ENCODE measurements around the gene SLIT1. TPM values are rescaled to one million over a fixed set of nuclear protein-coding genes. Genes with fewer than 3 reads are reported as not detected.

SLIT1 gene
- total RNA-seq, 2 donors from 2014 or later = 0.78 to 0.99 TPM

DNA sequence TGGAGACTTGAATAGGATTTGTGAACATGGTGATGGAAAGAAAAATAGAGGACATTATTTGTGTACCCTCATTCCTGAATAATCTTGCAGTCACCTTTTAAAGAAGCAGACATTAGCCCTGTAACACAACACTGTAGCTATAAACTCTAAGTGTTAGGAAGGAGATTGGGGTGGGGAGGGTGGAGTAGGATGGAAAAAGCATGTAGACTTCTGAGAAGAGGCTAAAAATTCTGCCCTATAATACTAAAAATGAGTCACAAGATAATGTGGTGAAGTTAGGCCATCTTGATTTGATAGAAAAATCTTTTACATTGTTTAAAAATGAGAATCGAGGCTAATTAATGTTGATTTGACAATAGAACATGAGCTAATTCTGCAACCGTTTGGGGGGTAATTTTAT, 224.9 kb downstream of the SLIT1 start:
- H3K27ac ChIP-seq = no peak overlapping the region
- no peaks in the 10 kb centered on the region for H3K4me1 ChIP-seq
- H3K9me3 ChIP-seq = no peaks in the 10 kb centered on the region
- H3K36me3 ChIP-seq (replicated peaks in 1 of 2; ENCODE audit: insufficient read depth in 1 of 2, low read depth in 2 of 2) = peaks cover 0 to under 1% of the 10 kb centered on the region in 2 donors
- ATAC-seq = no peak
- DNase-seq = no peak
- WGBS, 2 donors = 88 to 93% methylated on average over 2 of the region's 2 CpGs
- no peak for TF ChIP-seq POLR2A (IDR thresholded peaks at IDR 0.05)
- TF ChIP-seq, protein P1, sequence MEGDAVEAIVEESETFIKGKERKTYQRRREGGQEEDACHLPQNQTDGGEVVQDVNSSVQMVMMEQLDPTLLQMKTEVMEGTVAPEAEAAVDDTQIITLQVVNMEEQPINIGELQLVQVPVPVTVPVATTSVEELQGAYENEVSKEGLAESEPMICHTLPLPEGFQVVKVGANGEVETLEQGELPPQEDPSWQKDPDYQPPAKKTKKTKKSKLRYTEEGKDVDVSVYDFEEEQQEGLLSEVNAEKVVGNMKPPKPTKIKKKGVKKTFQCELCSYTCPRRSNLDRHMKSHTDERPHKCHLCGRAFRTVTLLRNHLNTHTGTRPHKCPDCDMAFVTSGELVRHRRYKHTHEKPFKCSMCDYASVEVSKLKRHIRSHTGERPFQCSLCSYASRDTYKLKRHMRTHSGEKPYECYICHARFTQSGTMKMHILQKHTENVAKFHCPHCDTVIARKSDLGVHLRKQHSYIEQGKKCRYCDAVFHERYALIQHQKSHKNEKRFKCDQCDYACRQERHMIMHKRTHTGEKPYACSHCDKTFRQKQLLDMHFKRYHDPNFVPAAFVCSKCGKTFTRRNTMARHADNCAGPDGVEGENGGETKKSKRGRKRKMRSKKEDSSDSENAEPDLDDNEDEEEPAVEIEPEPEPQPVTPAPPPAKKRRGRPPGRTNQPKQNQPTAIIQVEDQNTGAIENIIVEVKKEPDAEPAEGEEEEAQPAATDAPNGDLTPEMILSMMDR (IDR thresholded peaks at IDR 0.05) = no peak
- H3K4me3 ChIP-seq = no peak overlapping the region
- H3K27me3 ChIP-seq = no peaks in the 10 kb centered on the region
- intact Hi-C loops (cut with DNase I) = no loop called here

DNA sequence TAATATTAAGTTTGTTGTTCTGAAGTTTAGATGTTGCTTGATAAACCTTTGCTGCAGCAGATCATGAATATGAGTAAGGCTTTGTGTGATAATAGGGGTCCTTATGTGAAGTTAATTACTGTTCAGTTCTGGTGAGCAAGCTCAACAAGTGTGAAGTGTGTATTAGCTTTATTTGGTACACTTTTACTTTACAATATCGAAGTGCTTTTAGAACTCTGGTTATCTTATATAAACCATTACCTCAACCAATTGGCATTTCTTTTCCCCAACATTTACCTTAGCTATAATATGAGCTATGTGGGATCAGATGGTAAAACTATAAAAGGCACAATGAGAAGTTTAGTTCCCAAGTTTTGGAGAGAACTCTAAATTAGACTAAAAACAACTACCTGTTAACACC, 226.0 kb downstream of the SLIT1 start:
- no peak for DNase-seq
- TF ChIP-seq, protein P1 (IDR thresholded peaks at IDR 0.05) = no peak
- no peak for TF ChIP-seq POLR2A (IDR thresholded peaks at IDR 0.05)
- intact Hi-C loops (cut with DNase I) = no loop called here
- no peak overlapping the region for H3K27ac ChIP-seq
- H3K9me3 ChIP-seq = no peaks in the 10 kb centered on the region
- ATAC-seq = no peak
- no peak overlapping the region for H3K4me3 ChIP-seq
- no peaks in the 10 kb centered on the region for H3K27me3 ChIP-seq
- peaks cover 8 to 12% of the 10 kb centered on the region in 2 donors for H3K36me3 ChIP-seq (replicated peaks in 1 of 2; ENCODE audit: insufficient read depth in 1 of 2, low read depth in 2 of 2)
- 31 to 43% methylated on average over 1 of the region's 1 CpG for WGBS, 2 donors
- H3K4me1 ChIP-seq = no peaks in the 10 kb centered on the region

DNA sequence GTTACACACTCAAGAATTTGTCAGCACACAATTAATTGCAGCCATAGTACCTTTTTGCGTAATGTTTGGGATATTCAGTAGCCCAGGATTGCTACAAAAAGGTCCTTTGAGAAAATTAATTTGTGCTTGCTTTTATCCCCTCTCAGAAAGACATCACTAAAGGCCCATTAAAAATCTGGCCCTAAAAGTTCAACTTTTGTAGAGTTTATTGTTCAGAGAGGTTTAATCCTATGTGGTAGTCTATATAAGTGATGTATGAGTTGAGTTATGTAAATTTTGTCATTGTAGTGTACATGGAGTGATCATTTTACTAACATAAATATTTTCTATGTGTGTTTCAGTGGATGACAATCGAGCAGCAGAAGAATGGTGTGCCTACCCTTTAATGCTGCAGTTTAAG, 227.7 kb downstream of the SLIT1 start:
- Histone ChIP-seq H3K4me1 (no peaks in the 10 kb centered on the region), H3K27ac (no peak overlapping the region), H3K27me3 (no peaks in the 10 kb centered on the region), H3K4me3 (no peak overlapping the region), H3K9me3 (no peaks in the 10 kb centered on the region), H3K36me3 (replicated peaks in 1 of 2; ENCODE audit: insufficient read depth in 1 of 2, low read depth in 2 of 2) (peaks cover 8 to 12% of the 10 kb centered on the region in 2 donors)
- DNase-seq (no peak), ATAC-seq (no peak)
- intact Hi-C loops (cut with DNase I) = no loop called here
- TF ChIP-seq, protein P1 (IDR thresholded peaks at IDR 0.05) = no peak
- TF ChIP-seq POLR2A (IDR thresholded peaks at IDR 0.05) = no peak
- 87 to 95% methylated on average over 2 of the region's 2 CpGs for WGBS, 2 donors

DNA sequence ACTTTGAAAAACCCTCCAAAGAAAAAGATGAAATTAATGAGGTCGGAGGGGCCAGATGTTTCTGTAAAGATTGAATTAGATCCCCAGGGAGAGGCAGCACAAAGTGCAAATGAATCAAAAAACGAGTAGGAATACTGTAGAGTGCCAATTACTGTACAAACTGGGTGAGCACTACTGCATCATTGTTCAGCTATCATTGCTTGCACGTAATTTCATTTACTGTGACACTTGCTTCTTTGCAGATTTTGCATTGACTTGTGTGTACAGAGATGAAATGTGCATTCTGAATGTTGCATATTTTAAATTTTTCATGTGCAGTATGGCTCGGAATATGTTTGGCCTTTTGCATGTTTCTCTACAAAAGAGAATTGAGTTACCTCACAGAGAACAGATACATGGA, 230.0 kb downstream of the SLIT1 start:
- no peak for TF ChIP-seq POLR2A (IDR thresholded peaks at IDR 0.05)
- TF ChIP-seq, protein P1 (IDR thresholded peaks at IDR 0.05) = no peak
- no peaks in the 10 kb centered on the region for H3K4me1 ChIP-seq
- ATAC-seq (no peak), DNase-seq (no peak)
- no peak overlapping the region for H3K4me3 ChIP-seq
- intact Hi-C loops (cut with DNase I) = no loop called here
- no peaks in the 10 kb centered on the region for H3K9me3 ChIP-seq
- H3K36me3 ChIP-seq (replicated peaks in 1 of 2; ENCODE audit: insufficient read depth in 1 of 2, low read depth in 2 of 2) = peaks cover 8 to 12% of the 10 kb centered on the region in 2 donors
- no peaks in the 10 kb centered on the region for H3K27me3 ChIP-seq
- 75 to 87% methylated on average over 4 of the region's 4 CpGs for WGBS, 2 donors
- H3K27ac ChIP-seq = no peak overlapping the region

DNA sequence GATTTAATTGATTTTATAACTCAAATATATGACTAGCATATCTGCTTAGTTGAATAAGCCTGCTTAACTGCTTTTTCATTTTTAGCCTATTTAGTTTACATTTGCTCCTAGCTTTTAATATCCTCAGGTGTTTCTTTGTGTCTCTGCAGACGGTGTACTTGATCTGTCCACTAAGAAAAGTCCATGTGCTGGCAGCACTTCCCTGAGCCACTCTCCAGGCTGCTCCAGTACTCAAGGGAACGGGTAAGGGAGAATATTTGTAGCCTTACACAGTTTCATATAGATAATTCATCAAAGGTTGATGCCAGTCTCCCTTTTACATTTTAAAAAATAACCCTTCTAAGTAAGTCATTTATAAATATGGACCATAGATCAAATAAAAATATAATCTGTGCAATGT, 233.8 kb downstream of the SLIT1 start:
- no peak for TF ChIP-seq POLR2A (IDR thresholded peaks at IDR 0.05)
- TF ChIP-seq, protein P1 (IDR thresholded peaks at IDR 0.05) = no peak
- DNase-seq (no peak), ATAC-seq (no peak)
- peaks cover 4% of the 10 kb centered on the region for H3K4me1 ChIP-seq
- intact Hi-C loops (cut with DNase I) = no loop called here
- H3K9me3 ChIP-seq = no peaks in the 10 kb centered on the region
- peaks cover 8 to 16% of the 10 kb centered on the region in 2 donors for H3K36me3 ChIP-seq (replicated peaks in 1 of 2; ENCODE audit: insufficient read depth in 1 of 2, low read depth in 2 of 2)
- 97 to 100% methylated on average over 2 of the region's 2 CpGs for WGBS, 2 donors
- H3K27ac ChIP-seq = no peak overlapping the region
- no peak overlapping the region for H3K4me3 ChIP-seq
- no peaks in the 10 kb centered on the region for H3K27me3 ChIP-seq

Data from body of pancreas (tissue), 4 donors.